Islet precursor cell (in vitro differentiated cells): ENCODE data around the gene STEAP3.
A peak's percentile ranks its signal among the peaks of the same experiment; 100 is the strongest.

Experiments
- DNase-seq: peaks from one replicate; pipeline ENCODE4 v3.0.0-alpha.2; 2018

The STEAP3 gene

GRCh38 chr2:119249311-119249710, 25.7 kb downstream of the STEAP3 start:
- DNase-seq = peak; percentile 46

DNA sequence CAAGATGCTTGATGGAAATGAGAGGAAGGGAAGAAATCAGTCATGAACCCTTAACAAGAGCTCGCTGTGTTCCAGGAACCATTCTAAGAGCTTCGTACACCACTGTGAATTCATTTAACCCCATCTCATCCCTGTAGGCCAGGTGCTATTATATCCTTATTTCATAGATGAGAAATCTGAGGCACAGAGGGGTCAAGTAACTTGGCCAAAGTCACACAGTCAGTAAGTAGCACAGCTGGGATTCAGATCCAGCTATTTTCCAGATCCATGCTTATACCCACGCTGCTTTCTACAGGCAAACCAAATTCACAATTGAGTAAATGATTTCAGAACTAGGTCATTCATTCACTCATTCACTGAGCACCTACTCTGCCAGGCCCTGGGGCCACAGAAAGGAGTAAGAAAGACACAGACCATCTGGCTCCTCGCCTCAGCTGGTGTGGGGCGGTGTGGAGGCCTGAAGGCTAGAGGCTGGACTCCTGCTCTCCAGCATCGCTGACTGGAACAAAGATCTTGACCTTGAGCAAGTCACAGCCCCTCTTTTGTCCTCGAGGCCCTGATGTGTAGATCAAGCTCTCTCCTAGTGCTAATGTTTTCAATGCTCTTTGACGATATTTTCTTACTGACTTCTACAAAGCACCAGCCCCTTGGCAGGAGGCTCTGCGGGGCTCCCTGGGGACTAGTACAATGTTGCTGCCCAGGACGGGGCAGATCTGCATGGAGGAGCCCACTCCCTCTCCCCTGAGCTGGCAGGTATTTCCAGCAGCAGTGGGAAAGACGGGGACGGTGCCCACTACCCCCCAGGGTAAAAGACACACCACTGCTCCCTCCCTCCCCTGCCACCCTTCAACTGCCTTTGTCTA, 26.5 kb downstream of the STEAP3 start:
- DNase-seq = peak; percentile 45

DNA sequence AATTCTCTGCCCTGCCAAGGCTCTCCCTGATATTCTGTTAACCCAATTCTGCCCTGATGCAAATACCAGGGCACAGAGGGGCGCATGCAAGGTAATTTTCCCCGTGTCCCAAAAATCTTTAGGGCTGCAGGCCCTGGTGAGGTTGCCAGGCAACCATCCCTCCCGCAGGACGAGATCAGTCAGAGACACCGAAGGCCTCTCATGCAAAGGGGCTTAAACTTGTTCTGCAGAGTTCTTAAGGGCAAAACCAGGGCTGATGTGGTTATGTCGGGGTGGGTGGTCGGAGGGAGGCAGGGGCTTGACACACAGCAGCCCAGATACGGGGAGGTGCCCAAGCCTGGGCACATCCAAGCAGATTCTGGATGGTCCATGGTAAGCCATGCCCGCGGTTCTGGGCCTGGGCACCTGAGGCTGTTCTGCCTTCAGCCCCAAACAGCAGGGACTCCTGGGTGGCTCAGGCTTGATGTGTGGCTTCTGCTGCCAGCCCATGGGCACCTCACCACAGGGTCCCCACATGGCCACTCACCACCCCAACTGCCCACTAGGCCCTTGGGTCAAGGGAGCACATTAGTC, 27.2 kb downstream of the STEAP3 start:
- peak; percentile 40 for DNase-seq

DNA sequence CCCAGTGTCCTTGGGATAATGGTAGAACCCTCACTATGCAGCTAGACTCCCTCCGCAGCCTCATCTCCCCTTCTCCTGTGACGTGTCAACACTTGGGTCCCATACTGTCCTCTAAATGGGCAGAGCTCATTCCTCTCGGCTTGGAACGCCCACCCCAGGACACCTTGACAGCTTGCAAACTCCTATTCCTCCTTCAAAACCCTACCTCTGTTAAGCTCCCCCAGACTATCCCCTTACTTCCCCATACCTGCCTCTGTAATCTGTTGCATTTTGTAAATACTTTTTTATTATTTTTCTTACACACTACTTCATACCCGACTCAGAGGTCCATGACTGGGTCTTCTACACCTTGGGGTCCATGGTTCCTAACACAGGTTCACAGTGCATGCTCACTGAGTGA, 28.0 kb downstream of the STEAP3 start:
- peak; percentile 31 for DNase-seq

GRCh38 chr2:119252186-119253113, 28.8 kb downstream of the STEAP3 start:
- peak; percentile 62 for DNase-seq

DNA sequence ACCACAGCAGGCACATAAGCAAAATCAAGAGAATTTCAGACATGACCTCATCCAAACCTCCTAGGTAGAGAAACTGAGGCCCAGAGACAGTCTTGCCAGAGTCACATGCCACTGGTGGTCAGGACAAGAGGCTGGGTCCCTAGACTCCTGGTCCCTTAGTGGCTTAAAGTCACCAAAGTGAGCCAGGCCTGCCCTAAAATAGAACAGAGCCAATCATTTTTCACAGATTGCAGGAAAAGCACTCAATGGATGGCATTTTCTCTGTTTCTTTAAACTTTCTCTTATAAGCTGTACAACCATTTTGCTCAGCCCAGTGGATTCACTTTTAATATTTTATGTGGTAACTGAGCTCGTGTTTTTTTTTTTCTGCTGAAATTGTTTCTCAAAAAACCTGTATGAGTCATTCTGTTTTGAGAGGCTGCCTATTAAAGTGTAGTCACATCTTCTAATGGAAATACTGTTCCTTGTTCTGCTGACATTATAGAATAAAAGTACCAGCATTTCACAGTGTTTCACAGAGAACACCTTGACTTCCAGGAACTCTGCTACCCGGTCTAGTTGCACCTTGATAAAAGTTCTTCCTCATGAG, 29.6 kb downstream of the STEAP3 start:
- DNase-seq = no peak

DNA sequence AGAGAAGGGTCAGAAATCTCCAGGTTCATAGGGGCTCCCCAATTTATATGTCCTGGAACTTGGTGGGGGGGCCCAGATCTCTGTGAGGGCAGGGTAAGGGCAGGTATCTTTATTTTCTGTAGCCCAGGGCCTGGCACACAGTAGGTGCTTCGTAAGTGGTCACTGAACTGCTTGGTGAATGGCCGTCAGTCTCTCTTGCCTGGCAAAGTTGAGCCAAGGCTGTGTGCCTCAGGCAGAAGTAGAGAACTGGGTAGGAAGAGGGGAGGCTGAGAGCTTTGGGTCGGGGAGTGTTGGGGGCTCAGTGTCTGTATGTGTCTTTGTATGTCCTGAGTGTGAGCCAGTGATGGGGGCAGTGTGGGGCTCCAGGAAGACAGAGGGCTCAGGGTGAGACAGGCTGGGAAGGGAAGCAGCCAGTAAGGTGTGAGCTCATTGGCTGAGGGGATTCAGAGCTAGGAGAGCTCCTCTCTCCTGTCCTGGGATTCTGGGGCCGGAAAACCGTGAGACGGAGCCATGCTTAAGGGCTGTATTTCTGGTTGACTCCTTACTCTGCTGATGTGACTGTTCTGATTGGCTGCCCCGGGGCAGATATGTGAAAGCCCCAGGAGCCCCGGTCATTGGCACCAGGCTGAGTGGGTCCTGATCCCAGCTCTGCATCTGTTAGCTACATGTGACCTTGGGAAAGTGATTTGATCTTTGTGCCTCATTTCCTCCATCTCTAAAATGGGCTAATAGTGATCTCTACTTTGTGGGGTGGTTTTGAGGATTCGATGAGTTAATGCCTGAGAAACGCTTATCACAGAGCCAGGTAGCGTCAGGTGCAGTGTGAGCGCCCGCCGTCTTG, 30.3 kb downstream of the STEAP3 start:
- DNase-seq = peak; percentile 38

GRCh38 chr2:119254601-119255080, 31.0 kb downstream of the STEAP3 start:
- DNase-seq = peak; percentile 45

- peak; percentile 91 for DNase-seq
Measured at GRCh38 chr2:119255760-119256581, 32.3 kb downstream of the STEAP3 start.

DNA sequence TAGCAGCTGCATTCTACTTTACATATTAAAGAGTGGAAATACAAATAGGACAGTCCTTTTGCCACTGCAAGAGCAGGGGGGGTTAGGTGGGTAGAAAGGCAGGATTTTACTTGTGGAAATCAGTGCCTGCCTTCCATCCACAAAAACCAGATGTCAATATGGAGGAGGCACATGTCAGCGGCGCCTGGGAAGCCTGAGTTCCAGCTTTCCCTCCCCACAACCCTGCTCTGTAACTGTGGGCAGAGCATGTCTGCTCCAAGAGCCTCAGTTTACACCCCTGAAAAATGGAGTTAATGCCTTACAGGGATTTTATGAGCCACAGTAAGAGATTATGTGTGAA, 32.9 kb downstream of the STEAP3 start:
- peak; percentile 51 for DNase-seq

DNA sequence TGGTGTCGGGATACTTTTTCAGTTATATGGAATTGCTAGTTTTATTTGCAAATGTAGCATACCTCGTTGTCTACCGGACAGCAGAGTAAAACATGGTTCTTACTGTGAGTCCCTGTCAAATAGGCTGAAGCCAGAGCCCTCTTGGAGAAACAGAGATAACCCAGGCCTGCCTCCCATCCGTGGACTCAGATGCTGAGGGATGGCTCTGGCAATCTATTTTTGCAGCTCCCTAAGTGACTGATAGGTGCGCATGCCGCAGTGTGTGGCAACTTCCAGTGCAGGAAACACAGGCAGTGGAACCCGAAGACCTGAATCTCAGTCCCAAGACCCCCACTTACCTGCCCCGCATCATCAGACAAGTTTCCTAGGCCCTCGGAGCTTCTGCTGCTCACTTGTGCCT, 33.6 kb downstream of the STEAP3 start:
- DNase-seq = peak; percentile 48

GRCh38 chr2:119259296-119259860, 35.7 kb downstream of the STEAP3 start:
- DNase-seq = peak; percentile 73

DNA sequence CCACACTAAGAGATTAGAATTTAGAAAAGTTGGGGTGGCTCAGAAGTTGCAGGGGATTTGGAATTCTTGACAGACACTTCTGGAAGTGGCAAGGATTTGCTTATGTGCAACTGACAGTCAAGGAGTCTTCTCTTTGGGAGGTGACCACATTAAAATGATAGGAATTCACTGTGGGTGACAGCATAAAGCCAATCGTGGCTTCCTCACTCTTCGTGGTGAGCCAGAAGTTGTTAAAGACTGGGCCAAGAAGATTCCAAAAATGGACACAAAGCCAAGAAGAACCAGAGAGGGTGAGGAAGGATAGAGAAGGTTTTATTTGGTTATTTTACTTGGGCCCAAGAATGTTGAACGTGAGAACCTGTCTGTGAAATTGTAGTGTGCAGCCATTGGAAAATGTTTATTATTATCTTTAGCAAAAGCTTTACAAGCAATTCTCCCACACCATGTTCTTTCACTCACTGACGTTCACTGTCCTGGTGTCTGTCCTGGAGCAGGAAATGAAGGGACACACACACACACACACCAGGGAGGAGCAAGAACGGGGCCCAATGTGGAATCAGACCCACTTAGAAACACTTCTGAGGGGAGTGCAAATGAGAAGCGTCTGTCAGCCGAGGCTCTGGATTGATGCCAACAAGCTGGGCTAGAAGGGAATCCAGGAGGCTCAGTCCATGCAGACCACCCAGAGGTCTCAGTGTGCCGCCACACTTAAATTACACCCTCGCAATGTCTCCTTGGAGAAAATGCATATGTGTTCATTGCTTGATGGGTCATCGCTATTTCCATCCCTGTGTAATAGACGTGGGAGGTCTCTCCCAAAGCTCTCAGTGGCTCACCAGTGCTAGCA, 37.2 kb downstream of the STEAP3 start:
- peak; percentile 38 for DNase-seq

- DNase-seq = peak; percentile 29
Measured at GRCh38 chr2:119261493-119262225, 38.0 kb downstream of the STEAP3 start.

DNA sequence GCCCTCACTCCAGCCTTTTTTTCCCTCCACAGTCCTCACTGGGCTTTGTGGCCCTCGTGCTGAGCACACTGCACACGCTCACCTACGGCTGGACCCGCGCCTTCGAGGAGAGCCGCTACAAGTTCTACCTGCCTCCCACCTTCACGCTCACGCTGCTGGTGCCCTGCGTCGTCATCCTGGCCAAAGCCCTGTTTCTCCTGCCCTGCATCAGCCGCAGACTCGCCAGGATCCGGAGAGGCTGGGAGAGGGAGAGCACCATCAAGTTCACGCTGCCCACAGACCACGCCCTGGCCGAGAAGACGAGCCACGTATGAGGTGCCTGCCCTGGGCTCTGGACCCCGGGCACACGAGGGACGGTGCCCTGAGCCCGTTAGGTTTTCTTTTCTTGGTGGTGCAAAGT, 39.4 kb downstream of the STEAP3 start:
- DNase-seq = peak; percentile 54

GRCh38 chr2:119263656-119264055, 40.0 kb downstream of the STEAP3 start:
- peak; percentile 53 for DNase-seq

GRCh38 chr2:119264781-119265692, 41.4 kb downstream of the STEAP3 start:
- DNase-seq = peak; percentile 83

- peak; percentile 35 for DNase-seq
Measured at GRCh38 chr2:119265693-119266066, 42.0 kb downstream of the STEAP3 start.
